Endothelial cell of umbilical vein (primary cell): ENCODE measurements around the gene FRS2. TPM values are rescaled to one million over a fixed set of nuclear protein-coding genes. Genes with fewer than 3 reads are reported as not detected.

Experiments
- BruUV-seq: library from RNA; stranded (reverse); fragments of 400-500 nt; replicated peaks from 2 replicates; lab custom pipeline; 2021; lab: Mats Ljungman, UMichigan
- CTCF ChIA-PET: fragments of 300-600, 350-600 bp; sonication (Branson Sonifier 250); formaldehyde crosslinking; loops from one replicate; lab custom pipeline; 2021; ENCODE audit warnings: antibody characterized with exemption, inconsistent platforms; lab: Charles Lee
- POLR2A ChIA-PET: fragments of 300-600, 350-600 bp; sonication (Branson Sonifier 250); formaldehyde crosslinking; loops from one replicate; lab custom pipeline; 2021; ENCODE audit warnings: antibody characterized with exemption, inconsistent platforms; lab: Charles Lee
- DNase-seq: peaks from one replicate; pipeline ENCODE4 v3.0.0-alpha.2; 2011; ENCODE audit warnings: low read depth, low spot score
- FAIRE-seq: peaks from 2 replicates; lab custom pipeline; 2011; peaks lifted over from hg19 to GRCh38; lab: Jason Lieb, UNC
- H2AFZ ChIP-seq: 2 replicates; pipeline ENCODE4 v1.6.0; 2012; ENCODE audit warnings: low read depth, low read length, control low read depth, inconsistent platforms
- H3K27ac ChIP-seq: 2 replicates; pipeline ENCODE4 v1.5.1; 2011; ENCODE audit warnings: low read depth, mild to moderate bottlenecking, control low read depth, low read length, moderate library complexity; ENCODE audit not compliant: insufficient read depth
- H3K27me3 ChIP-seq, 2 experiments: 2 replicates each; pipeline versions ENCODE4 v1.6.0 to v1.6.1; 2011; ENCODE audit warnings: low read length in 2 of 2, mixed read lengths in 1 of 2; ENCODE audit not compliant: control insufficient read depth in 2 of 2, insufficient read depth in 2 of 2
- H3K36me3 ChIP-seq, 2 experiments: 2 replicates in 1 of 2; 3 replicates in 1 of 2; pipeline ENCODE4 v1.5.1; 2011; ENCODE audit warnings: low read length in 2 of 2, mild to moderate bottlenecking in 1 of 2, moderate library complexity in 1 of 2; ENCODE audit not compliant: control insufficient read depth in 2 of 2, insufficient read depth in 2 of 2; ENCODE audit errors: extremely low read depth in 1 of 2
- H3K4me1 ChIP-seq: 3 replicates; pipeline ENCODE4 v1.5.1; 2011; ENCODE audit warnings: mild to moderate bottlenecking, low read length; ENCODE audit not compliant: control insufficient read depth, insufficient read depth; ENCODE audit errors: extremely low read depth
- H3K4me2 ChIP-seq: 2 replicates; pipeline ENCODE4 v1.6.1; 2011; ENCODE audit warnings: low read length, control low read depth, mixed read lengths; ENCODE audit not compliant: insufficient read depth
- H3K4me3 ChIP-seq, 3 experiments: fragments of 200-600 bp in 1 of 3; sonication (generic), shearing (Covaris generic) in 1 of 3; replicated peaks in 1 of 3; 2 replicates each; pipeline ENCODE4 v1.5.1; 2011 to 2016; ENCODE audit warnings: control low read depth in 3 of 3, low read length in 3 of 3, mild to moderate bottlenecking in 2 of 3, inconsistent platforms in 1 of 3, low read depth in 1 of 3, moderate library complexity in 1 of 3; ENCODE audit not compliant: insufficient read depth in 1 of 3
- H3K79me2 ChIP-seq: 2 replicates; pipeline ENCODE4 v1.6.0; 2012; ENCODE audit warnings: low read length, inconsistent platforms; ENCODE audit not compliant: control insufficient read depth, insufficient read depth
- H3K9ac ChIP-seq: replicated peaks from 2 replicates; pipeline ENCODE3; 2011; ENCODE audit warnings: low read length, control low read depth; ENCODE audit not compliant: insufficient read depth; ENCODE audit errors: extremely low read depth
- H3K9me1 ChIP-seq: replicated peaks from 3 replicates; pipeline ENCODE4 v1.6.0; 2011; ENCODE audit warnings: mild to moderate bottlenecking, low read length; ENCODE audit not compliant: control insufficient read depth, insufficient read depth; ENCODE audit errors: extremely low read depth
- H3K9me3 ChIP-seq: replicated peaks from 2 replicates; pipeline ENCODE4 v1.5.1; 2012; ENCODE audit warnings: low read length, inconsistent platforms; ENCODE audit not compliant: control insufficient read depth, insufficient read depth
- H4K20me1 ChIP-seq: replicated peaks from 2 replicates; pipeline ENCODE3; 2011; ENCODE audit warnings: mild to moderate bottlenecking, low read length; ENCODE audit not compliant: control insufficient read depth, insufficient read depth; ENCODE audit errors: extremely low read depth
- EZH2 ChIP-seq: IDR thresholded peaks from 2 replicates; pipeline ENCODE4 v1.6.1; 2012; ENCODE audit warnings: borderline replicate concordance, low read depth, mild to moderate bottlenecking, moderate library complexity, low read length, inconsistent platforms; ENCODE audit not compliant: severe bottlenecking
- FOS ChIP-seq: IDR thresholded peaks from 2 replicates; pipeline ENCODE4 v1.6.1; 2011; ENCODE audit warnings: mild to moderate bottlenecking, low read length, moderate library complexity, borderline replicate concordance; ENCODE audit not compliant: insufficient read depth
- GATA2 ChIP-seq: IDR thresholded peaks from 2 replicates; pipeline ENCODE4 v1.7.0; 2011; ENCODE audit warnings: low read depth, mild to moderate bottlenecking, moderate library complexity, mixed read lengths, low read length; ENCODE audit not compliant: insufficient read length, insufficient read depth
- JUN ChIP-seq: IDR thresholded peaks from 2 replicates; pipeline ENCODE4 v1.6.1; 2011; ENCODE audit warnings: borderline replicate concordance, low read depth; ENCODE audit not compliant: insufficient read length, insufficient read depth
- MYC ChIP-seq: IDR thresholded peaks from one replicate; pipeline ENCODE4 v1.6.1; 2011; ENCODE audit warnings: mild to moderate bottlenecking, low read depth, low read length
- POLR2A ChIP-seq: IDR thresholded peaks from 2 replicates; pipeline ENCODE4 v1.6.1; 2012; ENCODE audit warnings: low read depth, mild to moderate bottlenecking, control low read depth, low read length
- POLR2AphosphoS5 ChIP-seq: IDR thresholded peaks from 2 replicates; pipeline ENCODE4 v1.6.1; 2012; ENCODE audit warnings: low read depth, mild to moderate bottlenecking, control low read depth, low read length, moderate library complexity; ENCODE audit not compliant: insufficient read depth
- dilution Hi-C: fragments of 300-500 bp; cut with MboI; formaldehyde crosslinking; loops from one replicate; pipeline ENCODE4 v1.15.0; 2019; ENCODE audit warnings: low sequenced_read_pairs; ENCODE audit not compliant: extremely low pct_ligation_motif_present
- intact Hi-C: fragments of 100-400 bp; cut with micrococcal nuclease; formaldehyde crosslinking; loops from one replicate; pipeline ENCODE4 v1.10.0; 2022
- polyA plus RNA-seq, 4 experiments: library from polyadenylated mRNA; depleted of rRNA in 3 of 4; stranded (reverse) in 3 of 4; unstranded in 1 of 4; fragments of >200 nt; gene quantifications; 2 replicates each; pipeline versions ENCODE4 v1.2.1 to v1.2.3, GENCODE V29; 2011 to 2012; ENCODE audit warnings: missing spikeins in 1 of 4
- total RNA-seq: library from RNA; stranded (reverse); gene quantifications from 2 replicates; pipeline ENCODE4 v1.2.3, GENCODE V29; 2021
- TF ChIP-seq, protein P1 (sequence below): IDR thresholded peaks from 2 replicates; pipeline ENCODE4 v1.6.1; 2011; ENCODE audit not compliant: insufficient read depth, insufficient read length
- TF ChIP-seq, protein P2 (sequence below), 2 donors: IDR thresholded peaks; 1 replicate in 1 of 2; 2 replicates in 1 of 2; pipeline ENCODE4 v1.5.1; 2011; ENCODE audit warnings: low read length in 2 of 2, mild to moderate bottlenecking in 2 of 2, moderate library complexity in 2 of 2, control low read depth in 1 of 2, inconsistent platforms in 1 of 2, low read depth in 1 of 2; ENCODE audit not compliant: insufficient read depth in 1 of 2; ENCODE audit errors: extremely low read depth in 1 of 2

FRS2 gene
- total and polyA plus RNA-seq, 2 donors (not counting 3 experiments of a cell fraction or from before 2014, with no cell fraction given): 6.3 to 15.5 TPM

DNA sequence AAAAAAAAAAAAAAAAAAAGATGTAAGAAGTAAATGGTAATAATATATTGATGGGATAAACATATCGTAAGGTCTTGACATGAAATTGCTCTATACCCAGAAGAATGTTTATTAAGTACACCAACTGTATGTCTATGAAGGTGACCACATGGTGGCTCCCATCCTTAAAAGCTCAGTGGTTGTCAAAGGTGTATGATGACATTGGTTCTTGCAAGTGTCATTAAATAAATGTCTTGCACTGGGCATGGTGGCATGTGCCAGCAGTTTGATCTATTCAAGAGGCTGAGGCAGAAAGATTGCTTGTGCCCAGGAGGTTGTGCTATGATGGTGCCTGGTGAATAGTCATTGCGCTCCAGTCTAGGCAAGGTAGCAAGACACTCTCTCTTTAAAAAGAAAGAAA lies 125.5 kb downstream of the FRS2 start:
- H3K36me3 ChIP-seq: peaks cover 32 to 62% of the 10 kb centered on the region in 2 experiments
- no peak overlapping the region for H3K9ac ChIP-seq
- TF ChIP-seq GATA2: no peak
- TF ChIP-seq, protein P1, sequence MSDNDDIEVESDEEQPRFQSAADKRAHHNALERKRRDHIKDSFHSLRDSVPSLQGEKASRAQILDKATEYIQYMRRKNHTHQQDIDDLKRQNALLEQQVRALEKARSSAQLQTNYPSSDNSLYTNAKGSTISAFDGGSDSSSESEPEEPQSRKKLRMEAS: no peak
- TF ChIP-seq FOS: no peak
- TF ChIP-seq, protein P2, sequence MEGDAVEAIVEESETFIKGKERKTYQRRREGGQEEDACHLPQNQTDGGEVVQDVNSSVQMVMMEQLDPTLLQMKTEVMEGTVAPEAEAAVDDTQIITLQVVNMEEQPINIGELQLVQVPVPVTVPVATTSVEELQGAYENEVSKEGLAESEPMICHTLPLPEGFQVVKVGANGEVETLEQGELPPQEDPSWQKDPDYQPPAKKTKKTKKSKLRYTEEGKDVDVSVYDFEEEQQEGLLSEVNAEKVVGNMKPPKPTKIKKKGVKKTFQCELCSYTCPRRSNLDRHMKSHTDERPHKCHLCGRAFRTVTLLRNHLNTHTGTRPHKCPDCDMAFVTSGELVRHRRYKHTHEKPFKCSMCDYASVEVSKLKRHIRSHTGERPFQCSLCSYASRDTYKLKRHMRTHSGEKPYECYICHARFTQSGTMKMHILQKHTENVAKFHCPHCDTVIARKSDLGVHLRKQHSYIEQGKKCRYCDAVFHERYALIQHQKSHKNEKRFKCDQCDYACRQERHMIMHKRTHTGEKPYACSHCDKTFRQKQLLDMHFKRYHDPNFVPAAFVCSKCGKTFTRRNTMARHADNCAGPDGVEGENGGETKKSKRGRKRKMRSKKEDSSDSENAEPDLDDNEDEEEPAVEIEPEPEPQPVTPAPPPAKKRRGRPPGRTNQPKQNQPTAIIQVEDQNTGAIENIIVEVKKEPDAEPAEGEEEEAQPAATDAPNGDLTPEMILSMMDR (IDR thresholded peaks at IDR 0.05; ENCODE audit: extremely low read depth in 1 of 2, insufficient read depth in 1 of 2, low read depth in 1 of 2, low read length in 2 of 2): no peak
- no peak for TF ChIP-seq POLR2AphosphoS5
- TF ChIP-seq MYC: no peak
- TF ChIP-seq POLR2A: no peak
- no peak for TF ChIP-seq JUN
- no peak for TF ChIP-seq EZH2
- FAIRE-seq: no peak
- POLR2A ChIA-PET: interaction anchor here (0.7 kb wide), 1 partner anchor 9 kb away, joined by 6 read pairs; no protein-coding TSS in a partner anchor
- H3K4me2 ChIP-seq: no peak overlapping the region
- CTCF ChIA-PET: no interaction called here
- H3K27ac ChIP-seq: no peak overlapping the region
- no TSS peak for BruUV-seq
- H3K4me3 ChIP-seq: no peak overlapping the region
- H3K9me1 ChIP-seq: no peaks in the 10 kb centered on the region
- no peaks in the 10 kb centered on the region for H4K20me1 ChIP-seq
- no peak overlapping the region for H2AFZ ChIP-seq
- no peaks in the 10 kb centered on the region for H3K4me1 ChIP-seq
- DNase-seq: no peak
- intact Hi-C loops (no loop called here), dilution Hi-C loops (loop anchor here (25.0 kb wide), 1 partner anchor 208 kb away; no protein-coding TSS in a partner anchor)
- no peaks in the 10 kb centered on the region for H3K27me3 ChIP-seq
- H3K79me2 ChIP-seq: peaks cover 5% of the 10 kb centered on the region
- no peaks in the 10 kb centered on the region for H3K9me3 ChIP-seq
